HepG2 (cell line): ENCODE measurements around the gene C16orf86. TPM values are rescaled to one million over a fixed set of nuclear protein-coding genes. Genes with fewer than 3 reads are reported as not detected.

Experiments used
- ARNT ChIP-seq: fragments of 450-650 bp; IDR thresholded peaks from 2 replicates; pipeline ENCODE4 v1.6.1; 2017
- NR2F1 ChIP-seq, 2 experiments: fragments of 450-650 bp in 1 of 2; formaldehyde crosslinking in 1 of 2; IDR thresholded peaks; 2 replicates each; pipeline versions ENCODE4 v1.5.0 to v1.6.1; 2016 to 2020; ENCODE audit warnings: mild to moderate bottlenecking in 1 of 2, missing compliant biosample characterization in 1 of 2, missing genetic modification reagents in 1 of 2, moderate library complexity in 1 of 2
- POGK ChIP-seq: sonication (generic); formaldehyde crosslinking; conservative IDR thresholded peaks from 2 replicates; pipeline ENCODE4 v1.8.0; 2022; ENCODE audit warnings: mild to moderate bottlenecking, moderate library complexity, missing genetic modification reagents
- SP5 ChIP-seq: IDR thresholded peaks from 2 replicates; pipeline ENCODE4 v1.6.1; 2016; ENCODE audit warnings: low read depth, borderline replicate concordance
- THYN1 ChIP-seq: sonication (generic); formaldehyde crosslinking; IDR thresholded peaks from 2 replicates; pipeline ENCODE4 v1.8.1; 2023; ENCODE audit warnings: low read depth, mild to moderate bottlenecking, moderate library complexity, missing genetic modification reagents, borderline replicate concordance
- ZBTB26 ChIP-seq: IDR thresholded peaks from 2 replicates; pipeline ENCODE4 v1.6.1; 2016; ENCODE audit warnings: missing compliant biosample characterization, missing genetic modification reagents, borderline replicate concordance
- ZBTB38 ChIP-seq: sonication (generic); formaldehyde crosslinking; IDR thresholded peaks from 2 replicates; pipeline ENCODE4 v1.5.1; 2020; ENCODE audit warnings: mild to moderate bottlenecking, missing genetic modification reagents
- ZBTB40 ChIP-seq, 2 experiments: fragments of 450-650 bp in 1 of 2; sonication (generic) in 1 of 2; formaldehyde crosslinking in 1 of 2; IDR thresholded peaks; 2 replicates each; pipeline versions ENCODE4 v1.6.1 to v1.8.0; 2016 to 2022; ENCODE audit warnings: antibody characterized with exemption in 1 of 2, mild to moderate bottlenecking in 1 of 2, missing genetic modification reagents in 1 of 2
- ZBTB7B ChIP-seq: sonication (generic); formaldehyde crosslinking; IDR thresholded peaks from 2 replicates; pipeline ENCODE4 v1.4.0; 2020; ENCODE audit warnings: missing genetic modification reagents
- ZNF24 ChIP-seq: fragments of 450-650 bp; IDR thresholded peaks from 2 replicates; pipeline ENCODE4 v1.6.1; 2017; ENCODE audit warnings: antibody characterized with exemption, mild to moderate bottlenecking
- ZNF317 ChIP-seq: sonication (generic); formaldehyde crosslinking; IDR thresholded peaks from 2 replicates; pipeline ENCODE4 v1.5.0; 2020; ENCODE audit warnings: mild to moderate bottlenecking, missing genetic modification reagents
- ZNF33B ChIP-seq: sonication (generic); formaldehyde crosslinking; IDR thresholded peaks from 2 replicates; pipeline ENCODE4 v1.5.1; 2020; ENCODE audit warnings: mild to moderate bottlenecking, missing genetic modification reagents
- polyA plus RNA-seq, 8 experiments: library from polyadenylated mRNA; depleted of rRNA in 3 of 8; stranded (reverse) in 7 of 8; unstranded in 1 of 8; fragments of >200 nt; fragmentation: Illumina TruSeq in 4 of 8; extraction: Trizol in 4 of 8; gene quantifications; 2 replicates each; pipeline versions ENCODE4 v1.2.1 to v1.2.3, GENCODE V29; 2011 to 2016; ENCODE audit warnings: low read depth in 4 of 8, missing spikeins in 1 of 8, mixed read lengths in 1 of 8; ENCODE audit not compliant: insufficient read depth in 1 of 8
- total RNA-seq, 5 experiments: library from RNA; depleted of rRNA; stranded (reverse); fragments of >200 nt; fragmentation: Illumina TruSeq; extraction: Trizol; gene quantifications; 2 replicates each; pipeline ENCODE4 v1.2.3, GENCODE V29; 2016; ENCODE audit warnings: low read depth in 1 of 5
- TF ChIP-seq, protein P1 (sequence below): sonication (generic); formaldehyde crosslinking; IDR thresholded peaks from 2 replicates; pipeline ENCODE4 v1.4.0; 2020; ENCODE audit warnings: missing genetic modification reagents, borderline replicate concordance

The C16orf86 gene
- total and polyA plus RNA-seq, 2 of the 13 experiments (the other 11 are each of a cell fraction or from before 2014, with no cell fraction given), result 1.5 to 3.1 TPM

GRCh38 chr16:67659675-67660563 is 6.7 kb upstream of the C16orf86 start, which contains the start of gene ACD (continued):
- peak; percentile 34; the same call in 1 of the 2 replicates for TF ChIP-seq ZBTB38
- no peak for TF ChIP-seq THYN1 (CRISPR knock-in tag)
- TF ChIP-seq ZNF33B (CRISPR knock-in tag), result no peak; the same call in none of the 2 replicates
- no peak; the same call in 1 of the 2 replicates for TF ChIP-seq SP5
- TF ChIP-seq ARNT, result no peak
- TF ChIP-seq ZBTB26 (CRISPR knock-in tag), result no peak
- 0 out of 4 replicates have a peak, but pooled peaks of 1 of the 2 experiments have one; percentile 12 for TF ChIP-seq NR2F1 (CRISPR knock-in tag; IDR thresholded peaks at IDR 0.05)
- TF ChIP-seq ZNF317 (CRISPR knock-in tag), result peak; percentile 64; the same call in 1 of the 2 replicates
- TF ChIP-seq, protein P1, sequence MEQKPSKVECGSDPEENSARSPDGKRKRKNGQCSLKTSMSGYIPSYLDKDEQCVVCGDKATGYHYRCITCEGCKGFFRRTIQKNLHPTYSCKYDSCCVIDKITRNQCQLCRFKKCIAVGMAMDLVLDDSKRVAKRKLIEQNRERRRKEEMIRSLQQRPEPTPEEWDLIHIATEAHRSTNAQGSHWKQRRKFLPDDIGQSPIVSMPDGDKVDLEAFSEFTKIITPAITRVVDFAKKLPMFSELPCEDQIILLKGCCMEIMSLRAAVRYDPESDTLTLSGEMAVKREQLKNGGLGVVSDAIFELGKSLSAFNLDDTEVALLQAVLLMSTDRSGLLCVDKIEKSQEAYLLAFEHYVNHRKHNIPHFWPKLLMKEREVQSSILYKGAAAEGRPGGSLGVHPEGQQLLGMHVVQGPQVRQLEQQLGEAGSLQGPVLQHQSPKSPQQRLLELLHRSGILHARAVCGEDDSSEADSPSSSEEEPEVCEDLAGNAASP, result peak; percentile 76; the same call in 1 of the 2 replicates
- no peak for TF ChIP-seq ZNF24
- TF ChIP-seq POGK (CRISPR knock-in tag), result peak; percentile 80; the same call in 1 of the 2 replicates
- no peak for TF ChIP-seq ZBTB40 (IDR thresholded peaks at IDR 0.05)
- no peak for TF ChIP-seq ZBTB40 (CRISPR knock-in tag; IDR thresholded peaks at IDR 0.05)
- TF ChIP-seq ZBTB7B (CRISPR knock-in tag), result peak; percentile 67; the same call in 1 of the 2 replicates
